Spleen (tissue), 11 donors: ENCODE measurements around the gene ACBD3. TPM values are rescaled to one million over a fixed set of nuclear protein-coding genes. Genes with fewer than 3 reads are reported as not detected.
A peak's percentile ranks its signal among the peaks of the same experiment; 100 is the strongest.

Source experiments
- DNase-seq: peaks from one replicate; pipeline ENCODE4 v3.0.0-alpha.2; 2020
- H3K27ac ChIP-seq, 8 donors: fragments of 200-600 bp; sonication (generic) in 7 of 8; 1 replicate in 4 of 8; 2 replicates in 4 of 8; pipeline versions ENCODE4 v1.5.0 to v1.8.0; 2016 to 2021; ENCODE audit warnings: inconsistent platforms in 4 of 8, mild to moderate bottlenecking in 4 of 8, moderate library complexity in 1 of 8
- H3K27me3 ChIP-seq, 7 donors: fragments of 200-600 bp; sonication (generic) in 6 of 7; replicated peaks in 1 of 7; 1 replicate in 4 of 7; 2 replicates in 3 of 7; pipeline versions ENCODE4 v1.5.0 to v1.8.0; 2016 to 2021; ENCODE audit warnings: inconsistent platforms in 3 of 7, mild to moderate bottlenecking in 1 of 7
- H3K36me3 ChIP-seq, 6 donors: fragments of 200-600 bp; sonication (generic) in 5 of 6; 1 replicate in 4 of 6; 2 replicates in 2 of 6; pipeline versions ENCODE4 v1.5.0 to v1.8.0; 2016 to 2021; ENCODE audit warnings: inconsistent platforms in 2 of 6
- H3K4me1 ChIP-seq, 6 donors: fragments of 200-600 bp; sonication (generic) in 5 of 6; 1 replicate in 3 of 6; 2 replicates in 3 of 6; pipeline versions ENCODE4 v1.5.0 to v1.8.0; 2016 to 2021; ENCODE audit warnings: inconsistent platforms in 3 of 6
- H3K4me3 ChIP-seq, 8 donors: fragments of 200-600 bp; sonication (generic) in 7 of 8; 1 replicate in 4 of 8; 2 replicates in 4 of 8; pipeline versions ENCODE4 v1.5.0 to v1.8.0; 2016 to 2021; ENCODE audit warnings: inconsistent platforms in 4 of 8, mild to moderate bottlenecking in 4 of 8, moderate library complexity in 2 of 8
- H3K9me3 ChIP-seq, 8 donors: fragments of 200-600 bp; sonication (generic) in 7 of 8; 1 replicate in 4 of 8; 2 replicates in 4 of 8; pipeline versions ENCODE4 v1.5.0 to v1.8.0; 2016 to 2021; ENCODE audit warnings: inconsistent platforms in 4 of 8
- CTCF ChIP-seq, 11 experiments: fragments of 200-600 bp in 7 of 11; fragments of 450-650 bp in 4 of 11; sonication (generic) in 4 of 11; IDR thresholded peaks in 8 of 11; conservative IDR thresholded peaks in 3 of 11; 1 replicate in 7 of 11; 2 replicates in 4 of 11; pipeline versions ENCODE4 v1.4.0 to v1.8.0; 2016 to 2021; ENCODE audit warnings: antibody characterized with exemption in 11 of 11, inconsistent platforms in 4 of 11, mild to moderate bottlenecking in 1 of 11
- POLR2A ChIP-seq, 3 donors: fragments of 450-650 bp; IDR thresholded peaks; one replicate each; pipeline ENCODE4 v1.5.1; 2017; ENCODE audit warnings: antibody characterized with exemption in 3 of 3, mild to moderate bottlenecking in 1 of 3
- POLR2AphosphoS5 ChIP-seq, 3 donors: sonication (generic); formaldehyde crosslinking; IDR thresholded peaks; one replicate each; pipeline ENCODE4 v1.5.1; 2017; ENCODE audit warnings: antibody characterized with exemption in 3 of 3
- WGBS, 5 donors: extraction: QIAGEN DNeasy Blood & Tissue Kit in 3 of 5; methylation state at CpG; one replicate each; pipeline versions ENCODE4 v1.1.5 to v1.1.7; 2013 to 2018; 5-methylcytosine and 5-hydroxymethylcytosine counted together
- intact Hi-C: fragments of 100-400 bp; cut with DNase I; formaldehyde crosslinking; loops from one replicate; pipeline ENCODE4 v1.15.0; 2023; ENCODE audit warnings: low total_unique reads
- polyA plus RNA-seq, 3 donors: library from polyadenylated mRNA; stranded (reverse); fragments of 200-250 nt; gene quantifications; one replicate each; pipeline ENCODE4 v1.2.1, GENCODE V29; 2013
- total RNA-seq, 7 donors: library from RNA; depleted of rRNA in 3 of 7; stranded (reverse); fragments of >200 nt in 3 of 7; fragmentation: NEBNext Ultra II Directional in 4 of 7; extraction: Animal tissue kit (Norgen Biotek cat#: 25700) in 4 of 7; gene quantifications; one replicate each; pipeline versions ENCODE4 v1.1.0 to v1.2.1, GENCODE V29; 2016 to 2021
- donor health status: healthy with polysubstance abuse.
- donor health status: DM: no; HTN: no; CAD: no; lungs with moderate emphysema.
- donor health status: DM: no; HTN: no; CAD: no.
- donor health status: Bipolar disorder and iron deficiency.
- donor health status: healthy.
- donor health status: DM: no; HTN: no; CAD: no.
- donor health status: DM: yes; HTN: yes; CAD: no.

The ACBD3 gene
- total and polyA plus RNA-seq, 10 donors = 6.1 to 43.0 (median 30.3) TPM

- intact Hi-C loops = no loop called here
- Histone ChIP-seq H3K27me3 (no peaks in the 10 kb centered on the region), H3K4me1 (peaks cover 0 to 39% (median 19%) of the 10 kb centered on the region in 6 donors), H3K36me3 (no peaks in the 10 kb centered on the region), H3K9me3 (peaks cover 0 to 3% (median 0%) of the 10 kb centered on the region in 8 donors), H3K4me3 (no peak overlapping the region), H3K27ac (peak overlapping the region in 2 of 8 donors; percentile 17 to 70)
- peak; percentile 48 for DNase-seq
- 90 to 95% (median 93%) methylated on average over 6 of the region's 6 CpGs for WGBS, 5 donors
- no peak for TF ChIP-seq POLR2A (IDR thresholded peaks at IDR 0.05)
- no peak for TF ChIP-seq POLR2AphosphoS5 (IDR thresholded peaks at IDR 0.05)
- no peak for TF ChIP-seq CTCF (IDR thresholded peaks at IDR 0.05 in 8 of 11, conservative IDR thresholded peaks at IDR 0.05 in 3 of 11)
Measured at GRCh38 chr1:226133504-226134123, 52.9 kb downstream of the ACBD3 start.

GRCh38 chr1:226132728-226133503 lies 53.6 kb downstream of the ACBD3 start:
- H3K27me3 ChIP-seq = no peaks in the 10 kb centered on the region
- H3K4me3 ChIP-seq = no peak overlapping the region
- H3K36me3 ChIP-seq = no peaks in the 10 kb centered on the region
- 57 to 79% (median 76%) methylated on average over 14 to 17 of the region's 17 CpGs for WGBS, 5 donors
- DNase-seq = peak; percentile 76
- H3K4me1 ChIP-seq = peaks cover 0 to 46% (median 23%) of the 10 kb centered on the region in 6 donors
- intact Hi-C loops = no loop called here
- TF ChIP-seq CTCF (IDR thresholded peaks at IDR 0.05 in 8 of 11, conservative IDR thresholded peaks at IDR 0.05 in 3 of 11) = no peak
- TF ChIP-seq POLR2AphosphoS5 (IDR thresholded peaks at IDR 0.05) = peak in 1 of 3 donors; percentile 22
- no peak for TF ChIP-seq POLR2A (IDR thresholded peaks at IDR 0.05)
- H3K27ac ChIP-seq = peak overlapping the region in 5 of 8 donors; percentile 4 to 70 (median 20)
- H3K9me3 ChIP-seq = peaks cover 0 to 3% (median 0%) of the 10 kb centered on the region in 8 donors

- Histone ChIP-seq H3K9me3 (peaks cover 0 to 3% (median 0%) of the 10 kb centered on the region in 8 donors), H3K27me3 (peaks cover 0 to 3% (median 0%) of the 10 kb centered on the region in 7 donors), H3K4me1 (peaks cover 0 to 59% (median 28%) of the 10 kb centered on the region in 6 donors), H3K27ac (peak overlapping the region in 2 of 8 donors; percentile 4 to 70), H3K36me3 (no peaks in the 10 kb centered on the region), H3K4me3 (no peak overlapping the region)
- TF ChIP-seq POLR2AphosphoS5 (IDR thresholded peaks at IDR 0.05) (no peak), POLR2A (IDR thresholded peaks at IDR 0.05) (no peak), CTCF (IDR thresholded peaks at IDR 0.05 in 8 of 11, conservative IDR thresholded peaks at IDR 0.05 in 3 of 11) (no peak)
- DNase-seq = peak; percentile 37
- 88 to 98% (median 97%) methylated on average over 4 to 5 of the region's 5 CpGs for WGBS, 5 donors
- intact Hi-C loops = no loop called here
Measured at GRCh38 chr1:226131639-226132038, 54.9 kb downstream of the ACBD3 start.

GRCh38 chr1:226129230-226129629 lies 57.3 kb downstream of the ACBD3 start:
- H3K27me3 ChIP-seq = peaks cover 0 to 3% (median 0%) of the 10 kb centered on the region in 7 donors
- no peak overlapping the region for H3K4me3 ChIP-seq
- H3K27ac ChIP-seq = peak overlapping the region in 2 of 8 donors; percentile 85 to 88
- peaks cover 3 to 66% (median 30%) of the 10 kb centered on the region in 6 donors for H3K4me1 ChIP-seq
- TF ChIP-seq POLR2AphosphoS5 (IDR thresholded peaks at IDR 0.05) = no peak
- no peak for TF ChIP-seq CTCF (IDR thresholded peaks at IDR 0.05 in 8 of 11, conservative IDR thresholded peaks at IDR 0.05 in 3 of 11)
- no peak for TF ChIP-seq POLR2A (IDR thresholded peaks at IDR 0.05)
- intact Hi-C loops = no loop called here
- no peaks in the 10 kb centered on the region for H3K36me3 ChIP-seq
- peaks cover 0 to 3% (median 0%) of the 10 kb centered on the region in 8 donors for H3K9me3 ChIP-seq
- WGBS, 5 donors = 94 to 100% (median 98%) methylated on average over 2 of the region's 2 CpGs
- DNase-seq = peak; percentile 7
